ENCODE results near the gene C19orf18. TPM values are rescaled to one million over a fixed set of nuclear protein-coding genes. Genes with fewer than 3 reads are reported as not detected.
"Not testable (repeated sequence)": the region's sequence is repeated elsewhere in the genome, so short reads cannot be mapped to it uniquely, and the experiment has no call there.

Gene C19orf18
- total RNA-seq, result 0.94 TPM

GRCh38 chr19:57974434-57974833, at the start of gene C19orf18:
C19orf18 (minus strand) TSS chr19:57974534; CDS start chr19:57974432, 102 bp downstream.
- ATAC-seq (no peak), DNase-seq (ENCODE audit: low spot score) (no peak)
- intact Hi-C loops (cut with DNase I), result no loop called here

DNA sequence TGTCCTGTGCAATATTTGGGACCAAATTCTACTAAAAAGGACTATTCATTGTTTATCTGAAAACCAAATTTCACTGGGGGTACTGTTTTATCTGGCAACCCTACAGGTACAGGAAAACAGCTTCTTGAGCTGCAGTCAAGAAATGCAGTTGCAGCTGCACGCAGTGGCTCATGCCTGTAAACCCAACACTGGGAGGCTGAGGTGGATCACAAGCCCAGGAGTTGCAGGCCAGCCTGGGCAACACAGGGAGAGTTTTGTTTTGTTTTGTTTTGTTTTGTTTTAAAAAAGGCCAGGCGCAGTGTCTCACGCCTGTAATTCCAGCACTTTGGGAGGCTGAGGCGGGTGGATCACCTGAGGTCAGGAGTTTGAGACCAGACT, 47.9 kb upstream of the C19orf18 start:
- intact Hi-C loops (cut with DNase I), result no loop called here
- ATAC-seq, result no peak
- no peak for DNase-seq (ENCODE audit: low spot score)

DNA sequence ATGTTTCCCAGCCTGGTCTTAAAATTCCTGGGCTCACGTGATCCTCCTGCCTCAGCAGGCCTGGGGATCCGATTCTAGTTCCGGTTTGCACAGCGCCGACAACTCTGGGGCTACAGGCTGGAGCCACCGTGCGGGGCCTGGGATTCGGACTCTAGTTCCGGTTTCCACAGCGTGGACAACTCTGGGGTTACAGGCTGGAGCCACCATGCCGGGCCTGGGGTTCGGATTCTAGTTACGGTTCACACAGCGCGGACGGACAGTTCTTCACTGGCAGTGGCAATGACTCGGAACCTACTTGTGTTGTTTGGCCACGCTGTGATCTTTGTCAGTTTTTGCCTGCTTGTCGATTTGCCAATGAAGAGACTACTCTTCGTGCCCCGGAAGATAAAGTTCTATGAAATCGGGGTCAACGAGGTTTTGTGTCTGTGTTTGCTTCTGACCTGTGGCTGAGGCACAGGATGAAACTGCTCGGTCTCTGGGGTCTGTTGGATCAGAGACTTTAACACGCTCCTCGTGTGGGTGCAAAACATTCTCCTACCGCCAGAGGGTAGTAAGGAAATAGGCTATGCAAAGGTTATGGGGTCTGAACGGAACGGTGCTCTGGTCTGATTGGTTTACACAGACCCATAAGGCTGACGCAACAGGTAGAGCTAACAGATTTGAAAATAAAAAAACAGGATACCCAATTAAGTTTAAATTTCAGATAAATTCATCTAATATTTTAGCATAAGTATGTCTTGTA, 47.4 kb upstream of the C19orf18 start:
- DNase-seq (ENCODE audit: low spot score) (no peak), ATAC-seq (peak; percentile 87)
- intact Hi-C loops (cut with DNase I), result no loop called here

DNA sequence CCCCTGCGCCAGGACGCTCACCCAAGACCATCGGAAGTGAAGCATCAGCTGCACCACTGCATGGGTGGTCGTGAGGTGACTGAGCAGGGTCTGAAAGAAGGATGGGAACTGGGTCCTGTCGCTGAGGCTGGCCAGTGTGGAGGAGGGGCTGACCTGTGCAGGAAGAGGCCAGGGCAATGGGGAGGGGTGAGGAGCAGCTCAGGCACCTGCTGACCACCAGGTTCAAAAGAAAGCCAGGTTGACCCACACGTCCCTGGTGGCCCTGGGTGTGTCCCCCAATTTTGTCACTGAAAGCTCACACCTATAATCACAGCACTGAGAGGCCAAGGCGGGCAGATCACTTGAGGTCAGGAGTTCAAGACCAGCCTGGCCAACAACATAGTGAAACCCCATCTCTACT, 45.8 kb upstream of the C19orf18 start:
- DNase-seq (ENCODE audit: low spot score), result no peak
- intact Hi-C loops (cut with DNase I), result no loop called here
- no peak for ATAC-seq

DNA sequence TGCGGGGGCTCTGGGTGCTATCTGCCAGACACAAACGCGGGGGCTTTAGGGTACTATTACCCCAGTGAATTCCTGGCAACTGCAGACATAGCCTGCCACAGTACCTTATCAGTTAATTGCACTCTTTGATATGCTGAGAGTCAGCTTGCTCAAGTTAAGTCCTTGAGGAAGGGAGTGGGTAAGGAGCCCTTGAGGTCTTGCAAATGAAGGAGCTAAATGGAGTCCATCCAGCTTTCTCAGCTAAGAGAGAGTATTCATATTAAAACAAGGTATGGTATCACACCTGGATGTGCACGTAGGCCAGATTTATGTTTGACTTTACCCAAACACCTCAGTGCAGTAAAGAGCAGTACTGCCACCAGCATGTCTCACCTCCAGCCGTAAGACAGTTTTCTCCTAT, 39.8 kb upstream of the C19orf18 start:
- DNase-seq (ENCODE audit: low spot score), result no peak
- no peak for ATAC-seq
- intact Hi-C loops (cut with DNase I), result no loop called here

- no peak for ATAC-seq
Observed at GRCh38 chr19:58010507-58010906, 36.2 kb upstream of the C19orf18 start.

DNA sequence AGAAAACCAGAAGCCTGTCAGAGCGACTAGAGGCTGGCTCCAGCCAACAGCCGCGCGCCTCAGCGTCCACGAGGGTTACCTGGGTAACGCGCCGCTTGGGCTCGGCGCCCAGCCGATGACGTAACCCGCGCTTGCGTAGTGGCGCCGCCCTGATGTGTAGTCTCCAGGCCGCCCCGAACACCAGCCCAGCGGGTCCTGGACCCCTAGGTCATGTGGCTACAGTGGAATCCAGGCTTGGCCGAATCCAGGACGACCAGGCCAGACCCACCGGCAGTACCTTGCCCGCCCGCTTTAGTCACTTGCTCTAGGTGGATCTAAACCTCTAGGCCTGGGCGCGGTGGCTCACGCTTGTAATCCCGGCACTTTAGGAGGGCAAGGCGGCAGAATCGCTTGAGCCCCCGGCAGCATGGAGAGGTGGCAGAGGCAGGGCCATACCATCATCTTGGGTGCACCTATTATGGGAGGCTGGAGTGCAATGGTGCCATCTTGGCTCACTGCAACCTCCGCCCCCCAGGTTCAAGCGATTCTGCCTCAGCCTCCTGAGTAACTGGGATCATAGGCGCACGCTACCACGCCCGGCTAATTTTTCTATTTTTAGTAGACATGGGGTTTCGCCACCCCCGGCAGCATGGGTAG, 35.5 kb upstream of the C19orf18 start:
- ATAC-seq (peak; percentile 98), DNase-seq (ENCODE audit: low spot score) (peak; percentile 67)
- intact Hi-C loops (cut with DNase I), result no loop called here

More at GRCh38 chr19:58010507-58010906, 36.2 kb upstream of the C19orf18 start:
- intact Hi-C loops (cut with DNase I), result no loop called here
- no peak for DNase-seq (ENCODE audit: low spot score)

GRCh38 chr19:58009301-58009665, 34.9 kb upstream of the C19orf18 start:
- DNase-seq (ENCODE audit: low spot score) (no peak), ATAC-seq (peak; percentile 33)

DNA sequence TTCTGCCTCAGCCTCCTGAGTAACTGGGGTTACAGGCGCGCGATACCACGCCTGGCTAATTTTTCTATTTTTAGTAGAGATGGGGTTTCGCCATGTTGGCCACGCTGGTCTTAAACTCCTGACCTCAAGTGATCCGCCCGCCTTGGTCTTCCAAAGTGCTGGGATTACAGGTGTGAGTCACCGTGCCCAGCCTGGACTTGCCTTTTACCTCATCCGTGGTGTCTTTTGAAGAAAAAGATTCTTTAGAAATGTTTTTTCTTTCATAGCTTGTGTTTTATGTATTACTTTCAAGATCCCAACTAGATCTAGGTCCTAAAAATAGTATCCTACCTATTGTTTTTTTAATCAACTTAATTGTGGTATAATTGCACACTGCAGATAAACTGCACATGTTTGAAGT, 34.5 kb upstream of the C19orf18 start:
- ATAC-seq, result not testable (repeated sequence)

More at GRCh38 chr19:58009301-58009665, 34.9 kb upstream of the C19orf18 start:
- intact Hi-C loops (cut with DNase I), result no loop called here

DNA sequence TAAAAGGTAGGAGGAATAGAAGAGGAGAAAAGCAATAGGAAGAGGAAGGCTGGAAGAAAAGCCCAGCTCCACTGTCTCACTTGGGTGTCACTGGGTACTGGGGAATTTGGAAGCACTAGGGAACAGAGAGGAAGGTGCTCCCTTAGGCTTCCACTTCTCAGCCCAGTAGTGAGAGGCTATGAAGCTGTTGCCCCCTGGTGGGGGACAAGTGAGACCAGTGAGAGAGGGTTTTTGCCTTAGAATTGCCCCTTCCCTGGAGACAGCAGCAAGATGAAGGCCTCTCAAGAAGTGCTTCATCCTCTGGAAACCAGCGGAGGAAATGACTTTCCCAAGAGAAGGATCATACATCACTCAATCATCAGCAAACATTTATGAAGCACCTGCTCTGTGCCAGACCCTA, 33.0 kb upstream of the C19orf18 start:
- no peak for DNase-seq (ENCODE audit: low spot score)
- intact Hi-C loops (cut with DNase I), result no loop called here
- no peak for ATAC-seq

More for the DNA sequence above, 34.5 kb upstream of the C19orf18 start:
- DNase-seq (ENCODE audit: low spot score); intact Hi-C loops (cut with DNase I): not testable (repeated sequence)

- intact Hi-C loops (cut with DNase I), result no loop called here
- peak; percentile 6 for ATAC-seq
- no peak for DNase-seq (ENCODE audit: low spot score)
Observed at GRCh38 chr19:58003174-58003828, 29.0 kb upstream of the C19orf18 start.

GRCh38 chr19:58002384-58003173, 28.2 kb upstream of the C19orf18 start, which contains the start of gene ZNF606:
ZNF606 (minus strand) TSS chr19:58002820; CDS start chr19:58001319, 1,501 bp downstream.
- DNase-seq (ENCODE audit: low spot score), result peak; percentile 90
- peak; percentile 99 for ATAC-seq
- intact Hi-C loops (cut with DNase I), result no loop called here

DNA sequence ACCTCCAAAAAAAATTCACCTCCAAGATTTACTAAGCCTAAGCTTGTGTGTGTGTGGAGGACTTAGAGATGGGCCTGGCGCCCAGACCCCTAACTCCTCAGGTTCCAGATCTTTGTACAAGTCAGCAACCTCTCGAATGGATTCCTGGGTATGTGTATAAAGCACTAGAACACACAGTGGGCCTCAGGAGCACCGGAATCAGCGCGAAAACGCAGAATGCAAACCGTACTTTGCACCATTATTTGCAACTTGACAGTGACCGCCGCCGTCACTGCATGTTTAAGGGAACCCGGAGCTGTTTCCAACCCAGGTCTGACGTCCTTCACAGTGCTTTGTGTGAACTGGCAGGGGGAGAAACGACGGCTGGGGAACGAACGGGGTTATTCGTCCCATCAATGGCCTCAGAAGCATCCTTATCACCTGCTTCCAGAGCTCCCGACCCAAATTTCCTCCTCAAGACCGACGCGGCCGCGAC, 27.6 kb upstream of the C19orf18 start:
- ATAC-seq, result no peak
- intact Hi-C loops (cut with DNase I), result no loop called here
- no peak for DNase-seq (ENCODE audit: low spot score)

DNA sequence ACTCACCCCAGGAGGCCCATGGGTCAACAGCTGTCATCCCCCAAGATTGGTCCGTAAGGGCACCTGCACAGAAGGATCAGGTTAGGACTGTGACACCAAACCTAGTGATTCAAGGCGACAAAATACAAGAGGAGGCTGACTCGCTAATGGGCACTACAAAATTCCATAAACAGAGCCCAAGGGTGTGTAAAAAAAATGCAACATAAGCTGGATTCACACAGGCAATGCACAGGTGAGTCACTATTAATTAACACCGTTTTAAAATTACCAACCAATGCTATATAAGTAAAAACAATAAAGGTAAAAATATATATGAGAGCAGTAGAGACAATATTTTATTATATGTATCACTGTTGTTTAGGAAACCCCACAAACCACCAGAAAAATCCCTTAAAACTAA, 26.3 kb upstream of the C19orf18 start:
- intact Hi-C loops (cut with DNase I), result no loop called here
- DNase-seq (ENCODE audit: low spot score) (no peak), ATAC-seq (no peak)

- no peak for DNase-seq (ENCODE audit: low spot score)
- intact Hi-C loops (cut with DNase I), result no loop called here
- no peak for ATAC-seq
Observed at GRCh38 chr19:57992841-57993240, 18.5 kb upstream of the C19orf18 start.

DNA sequence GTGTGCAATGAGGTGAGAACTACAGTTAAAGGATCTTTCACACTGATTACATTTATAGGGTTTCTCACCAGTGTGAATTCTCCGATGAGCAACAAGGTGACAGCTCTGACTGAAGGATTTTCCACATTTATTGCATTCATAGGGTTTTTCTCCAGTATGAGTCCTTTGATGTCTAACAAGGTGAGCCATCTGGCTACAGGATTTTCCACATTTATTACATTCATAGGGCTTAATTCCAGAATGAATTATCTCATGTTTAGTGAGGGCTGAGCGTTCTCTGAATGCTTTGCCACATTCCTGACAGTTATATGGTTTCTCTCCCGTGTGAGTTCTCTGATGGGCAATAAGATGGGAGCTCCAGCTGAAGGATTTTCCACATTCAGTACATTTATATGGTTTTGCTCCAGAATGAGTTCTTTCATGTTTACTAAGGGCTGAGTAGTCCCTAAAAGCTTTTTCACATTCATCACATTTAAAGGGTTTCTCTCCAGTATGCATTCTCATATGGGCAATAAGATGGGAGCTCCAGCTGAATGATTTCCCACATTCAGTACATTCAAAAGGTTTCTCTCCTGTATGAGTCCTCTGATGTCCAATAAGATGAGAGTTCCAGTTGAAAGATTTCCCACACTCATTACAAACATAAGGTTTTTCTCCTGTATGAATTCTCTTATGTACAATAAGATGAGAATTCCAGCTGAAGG, 4.4 kb upstream of the C19orf18 start:
- DNase-seq (ENCODE audit: low spot score) (no peak), ATAC-seq (no peak)
- intact Hi-C loops (cut with DNase I), result no loop called here

DNA sequence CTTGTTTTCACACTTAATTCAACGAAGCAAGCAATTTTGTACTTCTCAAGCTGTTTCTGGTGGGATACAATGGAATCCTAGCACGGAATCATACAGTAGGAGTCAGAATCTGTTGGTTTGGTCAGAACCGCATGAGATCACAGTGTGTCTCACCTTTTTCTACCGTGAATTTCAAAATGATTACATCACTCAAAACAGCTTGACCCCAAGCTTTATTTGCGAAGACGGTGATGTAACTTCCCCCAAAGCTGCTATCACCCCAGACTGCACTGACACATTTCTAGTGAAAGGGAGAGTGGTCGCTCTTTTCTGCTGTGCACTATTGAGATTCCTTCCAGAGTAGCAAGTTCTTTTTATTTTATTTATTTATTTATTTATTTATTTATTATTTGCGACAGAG, 9.6 kb downstream of the C19orf18 start:
- ATAC-seq, result no peak
- no peak for DNase-seq (ENCODE audit: low spot score)
- intact Hi-C loops (cut with DNase I), result no loop called here

DNA sequence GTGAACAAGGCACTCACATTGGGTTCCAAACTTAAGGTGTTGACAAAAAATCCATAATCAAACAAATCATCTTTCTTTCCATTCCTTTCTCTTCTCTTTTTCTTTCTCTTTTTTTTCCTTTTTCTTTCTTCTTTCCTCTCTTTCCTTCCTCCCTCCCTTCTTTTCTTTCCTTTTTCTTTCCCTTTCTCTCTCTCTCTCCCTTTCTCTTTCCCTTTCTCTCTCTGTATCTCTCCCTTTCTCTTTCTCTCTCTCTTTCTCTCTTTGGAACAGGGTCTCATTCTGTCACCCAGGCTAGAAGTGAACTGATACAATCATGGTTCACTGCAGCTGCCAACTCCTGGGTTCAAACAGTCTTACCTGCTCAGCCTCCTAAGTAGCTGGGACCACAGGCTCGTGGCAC, 12.5 kb downstream of the C19orf18 start:
- no peak for DNase-seq (ENCODE audit: low spot score)
- intact Hi-C loops (cut with DNase I), result no loop called here
- no peak for ATAC-seq

GRCh38 chr19:57954996-57955395, 19.3 kb downstream of the C19orf18 start:
- ATAC-seq (no peak), DNase-seq (ENCODE audit: low spot score) (no peak)
- intact Hi-C loops (cut with DNase I), result no loop called here

Data from sciatic nerve (tissue), 2 donors.